CD4-positive, CD25-positive, alpha-beta regulatory T cell (primary cell): ENCODE measurements around the gene VEGFC. TPM values are rescaled to one million over a fixed set of nuclear protein-coding genes. Genes with fewer than 3 reads are reported as not detected.

Experiments
- ATAC-seq, 2 donors: fragments of 150-1000 bp; cut with Tn5 transposase; one replicate each; pipeline ENCODE4 v1.10.0; 2021; ENCODE audit warnings: low read depth in 2 of 2, moderate number of reproducible peaks in 2 of 2, moderate library complexity in 1 of 2
- DNase-seq, 3 donors: peaks; one replicate each; pipeline versions ENCODE4 v3.0.0 to v3.0.0-alpha.2; 2012 to 2022; ENCODE audit warnings: mixed read lengths in 1 of 3
- H3K27ac ChIP-seq: one replicate; pipeline ENCODE4 v1.7.0; 2013; ENCODE audit warnings: mild to moderate bottlenecking, low read length; ENCODE audit not compliant: insufficient read depth, poor library complexity, severe bottlenecking
- H3K27me3 ChIP-seq: one replicate; pipeline ENCODE4 v1.7.0; 2013; ENCODE audit warnings: low read length; ENCODE audit not compliant: control insufficient read depth, insufficient read depth
- H3K36me3 ChIP-seq: one replicate; pipeline ENCODE4 v1.7.0; 2013; ENCODE audit warnings: mild to moderate bottlenecking, low read length, moderate library complexity; ENCODE audit not compliant: control insufficient read depth, insufficient read depth
- H3K4me1 ChIP-seq: 2 replicates; pipeline ENCODE4 v1.7.0; 2013; ENCODE audit warnings: mild to moderate bottlenecking, low read length; ENCODE audit not compliant: insufficient read depth, control insufficient read depth, poor library complexity, severe bottlenecking
- H3K4me3 ChIP-seq: one replicate; pipeline ENCODE4 v1.7.0; 2013; ENCODE audit warnings: low read depth, mild to moderate bottlenecking, low read length, moderate library complexity
- H3K9me3 ChIP-seq, 2 experiments: 1 replicate in 1 of 2; 2 replicates in 1 of 2; pipeline ENCODE4 v1.7.0; 2013; ENCODE audit warnings: low read length in 2 of 2, mild to moderate bottlenecking in 1 of 2, moderate library complexity in 1 of 2; ENCODE audit not compliant: control insufficient read depth in 2 of 2
- H3K27ac Mint-ChIP-seq, 3 donors: one replicate each; pipeline ENCODE4 v1.8.0; 2020 to 2022; ENCODE audit warnings: mild to moderate bottlenecking in 3 of 3, mixed read lengths in 3 of 3, moderate library complexity in 2 of 3
- H3K27me3 Mint-ChIP-seq: one replicate; pipeline ENCODE4 v1.8.0; 2022; ENCODE audit warnings: mild to moderate bottlenecking, mixed read lengths
- H3K36me3 Mint-ChIP-seq: one replicate; pipeline ENCODE4 v1.8.0; 2020; ENCODE audit warnings: mixed read lengths
- H3K4me1 Mint-ChIP-seq, 4 donors: one replicate each; pipeline ENCODE4 v1.8.0; 2020 to 2022; ENCODE audit warnings: mixed read lengths in 4 of 4, mild to moderate bottlenecking in 1 of 4
- H3K4me3 Mint-ChIP-seq, 4 donors: one replicate each; pipeline ENCODE4 v1.8.0; 2020 to 2022; ENCODE audit warnings: mild to moderate bottlenecking in 4 of 4, mixed read lengths in 4 of 4, moderate library complexity in 3 of 4
- H3K9me3 Mint-ChIP-seq, 7 donors: one replicate each; pipeline ENCODE4 v1.8.0; 2020 to 2022; ENCODE audit warnings: mixed read lengths in 7 of 7, mild to moderate bottlenecking in 3 of 7, moderate library complexity in 2 of 7
- polyA plus RNA-seq, 4 donors: library from polyadenylated mRNA; unstranded; fragments of 300-500 nt; fragmentation: Illumina TruSeq; gene quantifications; one replicate each; pipeline ENCODE4 v1.2.3, GENCODE V29; 2021
- total RNA-seq: library from RNA; stranded (reverse); gene quantifications from one replicate; pipeline ENCODE4 v1.2.3, GENCODE V29; 2022

VEGFC gene, protein sequence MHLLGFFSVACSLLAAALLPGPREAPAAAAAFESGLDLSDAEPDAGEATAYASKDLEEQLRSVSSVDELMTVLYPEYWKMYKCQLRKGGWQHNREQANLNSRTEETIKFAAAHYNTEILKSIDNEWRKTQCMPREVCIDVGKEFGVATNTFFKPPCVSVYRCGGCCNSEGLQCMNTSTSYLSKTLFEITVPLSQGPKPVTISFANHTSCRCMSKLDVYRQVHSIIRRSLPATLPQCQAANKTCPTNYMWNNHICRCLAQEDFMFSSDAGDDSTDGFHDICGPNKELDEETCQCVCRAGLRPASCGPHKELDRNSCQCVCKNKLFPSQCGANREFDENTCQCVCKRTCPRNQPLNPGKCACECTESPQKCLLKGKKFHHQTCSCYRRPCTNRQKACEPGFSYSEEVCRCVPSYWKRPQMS
- not detected for total RNA-seq
- polyA plus RNA-seq, result not detected

DNA sequence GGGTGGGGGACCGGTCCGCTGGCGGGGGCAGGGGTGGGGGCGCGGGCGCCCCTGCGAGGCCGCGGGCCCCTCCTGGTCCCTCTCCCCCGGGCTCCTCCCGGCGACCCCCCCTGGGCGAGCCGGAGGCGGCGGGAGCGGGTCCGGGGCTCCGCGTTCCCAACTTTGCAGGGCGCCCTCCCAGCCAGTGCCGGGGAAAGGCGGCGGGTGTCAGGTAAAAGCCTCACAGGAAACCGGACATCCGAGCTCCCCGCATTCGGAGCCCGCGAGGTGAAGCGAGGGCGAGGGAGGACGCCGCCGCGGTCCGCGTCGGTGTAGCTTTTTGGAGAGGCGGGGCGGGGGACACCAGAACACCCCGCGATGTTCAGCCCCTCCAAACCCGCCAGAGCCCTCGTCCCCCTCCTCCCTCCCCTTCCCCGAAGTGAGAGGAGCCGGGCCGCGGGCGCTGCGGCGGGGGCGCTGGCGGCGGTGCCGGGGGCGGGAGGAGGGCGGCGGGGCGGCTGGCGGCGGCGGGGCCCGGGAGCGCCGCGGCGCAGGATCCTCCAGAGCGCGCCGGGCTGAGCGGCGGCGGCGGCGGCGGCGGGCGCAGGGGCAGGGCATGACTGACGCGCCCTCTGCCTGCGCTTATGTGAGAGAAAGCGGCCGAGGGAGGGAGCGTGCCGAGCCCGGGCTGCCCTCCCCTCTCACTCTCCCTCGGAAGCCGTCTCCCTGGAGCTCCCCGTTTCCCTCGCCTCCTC lies at the start of gene VEGFC:
Gene VEGFC, minus strand, starts transcription at position 597 of the 734 bp plus-strand sequence. CDS start 611 bp downstream, outside the sequence.
- no peaks in the 10 kb centered on the region for H3K36me3 ChIP-seq
- DNase-seq (peak in 1 of 3 donors; percentile 24), ATAC-seq (peak in 1 of 2 donors; percentile 30)
- H3K27ac ChIP-seq, result no peak within 1 kb of the TSS
- H3K9me3 Mint-ChIP-seq, result peaks cover 0 to 6% (median 0%) of the 10 kb centered on the region in 7 donors
- peaks cover 40% of the 10 kb centered on the region for H3K27me3 Mint-ChIP-seq
- no peaks in the 10 kb centered on the region for H3K36me3 Mint-ChIP-seq
- H3K27ac Mint-ChIP-seq, result no peak within 1 kb of the TSS
- peaks cover 0 to 7% (median 0%) of the 10 kb centered on the region in 4 donors for H3K4me1 Mint-ChIP-seq
- peaks cover 23% of the 10 kb centered on the region for H3K27me3 ChIP-seq
- peaks cover 9% of the 10 kb centered on the region for H3K4me1 ChIP-seq
- no peaks in the 10 kb centered on the region for H3K9me3 ChIP-seq
- peak within 1 kb of the TSS in 3 of 4 donors; percentile 4 to 75 (median 44) for H3K4me3 Mint-ChIP-seq
- no peak within 1 kb of the TSS for H3K4me3 ChIP-seq

DNA sequence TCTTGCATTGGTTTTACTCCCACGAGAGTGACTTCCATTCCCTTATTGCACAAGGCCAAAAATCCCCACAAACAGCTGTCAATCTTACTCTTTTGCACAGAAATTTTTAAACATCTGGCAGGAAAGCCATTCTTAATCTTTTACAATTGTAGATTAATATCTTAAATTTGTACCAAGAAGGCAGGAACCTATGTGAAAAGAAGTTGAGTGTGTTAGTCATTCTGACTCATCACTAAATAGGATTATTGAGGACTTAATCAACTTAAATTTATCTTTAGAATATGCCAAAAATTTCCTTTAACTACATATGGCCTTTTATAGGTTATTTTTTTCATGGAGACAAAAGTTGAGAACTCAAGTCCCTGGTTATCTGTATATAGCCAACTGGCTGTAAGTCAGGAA lies 49.0 kb upstream of the VEGFC start:
- H3K27me3 Mint-ChIP-seq, result no peaks in the 10 kb centered on the region
- H3K36me3 ChIP-seq, result no peaks in the 10 kb centered on the region
- DNase-seq, result no peak
- H3K9me3 ChIP-seq, result no peaks in the 10 kb centered on the region
- no peaks in the 10 kb centered on the region for H3K4me1 ChIP-seq
- no peak overlapping the region for H3K27ac ChIP-seq
- no peaks in the 10 kb centered on the region for H3K4me1 Mint-ChIP-seq
- no peaks in the 10 kb centered on the region for H3K27me3 ChIP-seq
- ATAC-seq, result no peak
- H3K4me3 Mint-ChIP-seq, result no peak overlapping the region
- H3K36me3 Mint-ChIP-seq, result no peaks in the 10 kb centered on the region
- H3K9me3 Mint-ChIP-seq, result peaks cover 0 to 3% (median 0%) of the 10 kb centered on the region in 7 donors
- no peak overlapping the region for H3K27ac Mint-ChIP-seq
- H3K4me3 ChIP-seq, result no peak overlapping the region

DNA sequence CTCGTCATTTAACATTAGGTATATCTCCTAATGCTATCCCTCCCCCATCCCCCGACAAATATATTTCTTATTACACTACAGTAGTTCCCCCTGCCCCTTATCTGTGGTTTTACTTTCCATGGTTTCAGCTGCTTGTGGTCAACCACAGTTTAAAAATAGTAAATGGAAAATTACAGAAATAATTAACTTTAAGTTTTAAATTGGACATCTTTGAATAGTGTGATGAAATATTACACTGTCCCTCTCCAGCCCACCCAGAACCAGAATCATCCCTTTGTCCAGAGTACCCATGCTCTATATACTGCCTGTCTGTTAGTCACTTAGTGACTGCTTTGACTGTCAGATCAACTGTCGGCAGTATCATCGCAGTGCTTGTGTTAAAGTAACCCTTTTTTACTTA lies 47.4 kb upstream of the VEGFC start:
- Histone ChIP-seq H3K9me3 (no peaks in the 10 kb centered on the region), H3K36me3 (no peaks in the 10 kb centered on the region), H3K27ac (no peak overlapping the region), H3K4me1 (no peaks in the 10 kb centered on the region), H3K4me3 (no peak overlapping the region), H3K27me3 (no peaks in the 10 kb centered on the region)
- no peak for DNase-seq
- H3K4me3 Mint-ChIP-seq, result no peak overlapping the region
- H3K27ac Mint-ChIP-seq, result no peak overlapping the region
- peaks cover 0 to 7% (median 0%) of the 10 kb centered on the region in 7 donors for H3K9me3 Mint-ChIP-seq
- H3K4me1 Mint-ChIP-seq, result no peaks in the 10 kb centered on the region
- ATAC-seq, result no peak
- no peaks in the 10 kb centered on the region for H3K36me3 Mint-ChIP-seq
- H3K27me3 Mint-ChIP-seq, result no peaks in the 10 kb centered on the region

DNA sequence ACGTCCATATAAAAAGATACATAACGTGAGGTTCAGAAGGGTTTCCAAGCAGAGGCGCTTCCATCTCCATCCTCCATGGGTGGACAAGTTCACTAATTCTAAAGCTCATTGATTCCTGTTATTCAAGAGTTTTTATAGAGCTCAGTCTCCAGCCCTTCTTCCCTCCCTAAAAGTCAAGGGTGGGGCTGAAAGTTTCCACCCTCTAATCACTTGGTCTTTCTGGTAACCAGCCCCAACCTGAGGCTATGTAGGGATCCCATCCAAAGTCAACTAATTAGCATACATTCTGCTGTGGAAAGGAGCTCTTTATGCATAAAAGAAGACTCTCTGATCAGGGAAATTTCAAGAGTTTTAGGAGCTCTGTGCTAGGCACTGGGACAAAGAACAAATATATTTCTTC lies 46.9 kb upstream of the VEGFC start:
- Mint-ChIP-seq H3K9me3 (peaks cover 0 to 7% (median 0%) of the 10 kb centered on the region in 7 donors), H3K4me1 (no peaks in the 10 kb centered on the region), H3K27ac (no peak overlapping the region), H3K36me3 (no peaks in the 10 kb centered on the region), H3K4me3 (no peak overlapping the region), H3K27me3 (no peaks in the 10 kb centered on the region)
- Histone ChIP-seq H3K27ac (no peak overlapping the region), H3K4me3 (no peak overlapping the region), H3K36me3 (no peaks in the 10 kb centered on the region), H3K27me3 (no peaks in the 10 kb centered on the region), H3K9me3 (no peaks in the 10 kb centered on the region), H3K4me1 (no peaks in the 10 kb centered on the region)
- no peak for ATAC-seq
- DNase-seq, result no peak

DNA sequence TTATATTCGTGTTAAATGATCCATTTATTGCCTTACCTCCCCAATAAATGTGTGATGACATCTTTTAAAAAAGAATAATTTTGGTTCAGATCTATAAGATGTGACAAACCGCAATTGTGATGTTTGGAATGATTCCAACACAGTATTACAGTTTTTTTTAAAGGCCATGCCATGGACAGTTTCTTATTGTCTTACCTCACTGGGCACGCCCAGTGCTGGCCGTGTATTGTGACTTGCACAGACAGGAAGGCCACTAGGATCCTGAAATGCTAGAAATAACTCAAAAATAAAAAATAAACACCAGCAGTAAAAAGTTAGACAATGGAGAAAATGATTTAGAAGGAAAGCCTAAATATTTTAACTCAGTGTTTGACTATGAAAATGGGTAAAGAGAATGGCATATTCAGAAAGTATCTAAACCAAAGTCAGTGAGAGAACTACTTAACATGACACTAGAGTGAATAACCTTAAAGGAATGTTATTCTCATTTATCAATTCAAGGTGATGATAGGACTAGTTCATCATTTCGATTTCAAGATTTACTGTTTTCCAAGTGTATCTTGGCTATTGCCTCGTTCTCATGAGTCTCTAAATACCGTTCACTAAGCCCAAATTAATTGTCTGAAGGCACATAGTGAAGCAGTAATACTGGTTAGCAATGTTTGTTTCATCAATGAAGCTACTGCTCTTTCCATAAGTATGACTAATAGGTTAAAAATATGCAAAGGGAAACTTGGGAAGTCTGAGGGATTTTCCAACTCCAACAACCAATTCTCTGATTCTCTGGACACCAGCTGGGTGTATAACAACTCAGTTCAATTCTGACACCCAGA lies 46.1 kb upstream of the VEGFC start:
- no peaks in the 10 kb centered on the region for H3K36me3 Mint-ChIP-seq
- Histone ChIP-seq H3K4me3 (no peak overlapping the region), H3K27ac (no peak overlapping the region), H3K36me3 (no peaks in the 10 kb centered on the region), H3K4me1 (no peaks in the 10 kb centered on the region), H3K27me3 (no peaks in the 10 kb centered on the region), H3K9me3 (no peaks in the 10 kb centered on the region)
- no peak for ATAC-seq
- no peak for DNase-seq
- no peak overlapping the region for H3K27ac Mint-ChIP-seq
- H3K9me3 Mint-ChIP-seq, result peaks cover 0 to 7% (median 0%) of the 10 kb centered on the region in 7 donors
- H3K27me3 Mint-ChIP-seq, result no peaks in the 10 kb centered on the region
- H3K4me3 Mint-ChIP-seq, result no peak overlapping the region
- H3K4me1 Mint-ChIP-seq, result no peaks in the 10 kb centered on the region

DNA sequence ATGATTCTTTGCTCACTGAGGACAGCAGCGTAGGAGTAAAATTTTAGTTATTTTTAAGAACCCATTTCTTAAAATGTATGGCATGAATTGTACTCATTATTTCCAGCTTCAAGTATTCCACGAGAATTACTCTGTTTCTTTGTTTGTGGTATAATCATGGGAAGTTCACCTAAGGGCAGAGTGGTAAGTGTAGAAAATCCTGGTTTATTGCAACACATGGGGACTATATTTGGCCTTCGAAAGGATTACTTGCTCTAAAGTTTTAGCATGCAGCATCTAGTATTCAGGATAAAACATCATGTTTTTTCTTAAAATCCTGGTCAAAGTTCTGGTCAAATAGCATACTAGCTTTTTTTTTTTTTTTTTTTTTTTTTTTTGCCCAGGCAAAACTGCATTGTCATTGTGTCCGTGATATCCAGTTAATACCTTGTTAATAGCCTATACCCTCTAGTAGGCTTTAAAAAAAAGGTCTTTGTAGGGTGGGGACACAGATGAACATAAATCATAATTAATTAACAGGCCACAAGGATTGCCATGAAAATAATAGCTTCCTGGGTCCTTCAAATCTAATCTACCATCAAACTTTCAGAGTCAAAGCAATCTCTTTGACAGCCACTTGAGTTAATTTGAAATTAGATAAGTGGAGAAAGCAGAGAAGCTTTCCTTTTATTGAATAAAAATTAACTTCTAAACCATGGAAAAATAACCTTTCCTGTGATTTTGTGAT lies 44.6 kb upstream of the VEGFC start:
- peaks cover 0 to 7% (median 0%) of the 10 kb centered on the region in 7 donors for H3K9me3 Mint-ChIP-seq
- no peaks in the 10 kb centered on the region for H3K27me3 Mint-ChIP-seq
- no peaks in the 10 kb centered on the region for H3K36me3 Mint-ChIP-seq
- no peaks in the 10 kb centered on the region for H3K27me3 ChIP-seq
- no peaks in the 10 kb centered on the region for H3K9me3 ChIP-seq
- no peaks in the 10 kb centered on the region for H3K4me1 Mint-ChIP-seq
- H3K4me3 Mint-ChIP-seq, result no peak overlapping the region
- DNase-seq (no peak), ATAC-seq (no peak)
- H3K4me1 ChIP-seq, result no peaks in the 10 kb centered on the region
- no peak overlapping the region for H3K27ac Mint-ChIP-seq
- no peaks in the 10 kb centered on the region for H3K36me3 ChIP-seq
- no peak overlapping the region for H3K4me3 ChIP-seq
- H3K27ac ChIP-seq, result no peak overlapping the region

DNA sequence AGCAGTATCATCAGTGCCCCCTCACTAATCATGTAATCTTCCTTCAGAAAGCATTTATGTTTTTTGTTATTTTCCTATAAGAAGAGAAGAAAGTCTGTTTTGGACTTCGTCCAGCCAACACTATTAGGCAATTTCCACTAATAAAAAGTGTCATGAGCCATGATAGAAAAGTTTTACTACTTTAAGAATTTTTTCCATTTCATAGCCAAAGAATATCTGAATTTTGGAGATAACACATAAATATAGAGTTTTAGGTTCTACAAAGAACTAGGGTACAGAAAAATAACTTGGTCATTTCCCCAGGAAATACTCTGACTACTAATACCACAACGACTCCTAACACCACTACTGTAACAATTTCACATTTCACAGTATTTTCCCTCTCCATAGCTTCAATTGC lies 41.8 kb upstream of the VEGFC start:
- Mint-ChIP-seq H3K4me1 (no peaks in the 10 kb centered on the region), H3K27me3 (no peaks in the 10 kb centered on the region), H3K4me3 (no peak overlapping the region), H3K9me3 (peaks cover 0 to 7% (median 0%) of the 10 kb centered on the region in 7 donors), H3K27ac (no peak overlapping the region), H3K36me3 (no peaks in the 10 kb centered on the region)
- no peaks in the 10 kb centered on the region for H3K9me3 ChIP-seq
- no peak overlapping the region for H3K4me3 ChIP-seq
- DNase-seq (no peak), ATAC-seq (no peak)
- H3K4me1 ChIP-seq, result no peaks in the 10 kb centered on the region
- no peaks in the 10 kb centered on the region for H3K36me3 ChIP-seq
- no peak overlapping the region for H3K27ac ChIP-seq
- no peaks in the 10 kb centered on the region for H3K27me3 ChIP-seq
